SK-N-SH (cell line): Measurements from ENCODE around the gene SESN2. TPM values are rescaled to one million over a fixed set of nuclear protein-coding genes. Genes with fewer than 3 reads are reported as not detected.

Experiments
- CTCF ChIA-PET: fragments of 300-600, 350-600 bp; formaldehyde crosslinking; extraction: SDS; loops from one replicate; lab custom pipeline; 2021; lab: Yijun Ruan, JAX
- POLR2A ChIA-PET: fragments of 350-600 bp; sonication (Branson Sonifier 250); formaldehyde crosslinking; extraction: SDS; loops from one replicate; lab custom pipeline; 2020; ENCODE audit warnings: antibody characterized with exemption, inconsistent platforms; lab: Yijun Ruan, JAX
- DNase-seq: peaks from one replicate; pipeline ENCODE4 v3.0.0; 2012
- H2AFZ ChIP-seq: fragments of 200-600 bp; sonication (generic); 2 replicates; pipeline ENCODE4 v1.8.1; 2016; ENCODE audit warnings: antibody characterized with exemption, mild to moderate bottlenecking, low read depth
- H3F3A ChIP-seq: fragments of 200-600 bp; sonication (generic); replicated peaks from 2 replicates; pipeline ENCODE3; 2016; ENCODE audit warnings: antibody characterized with exemption, mild to moderate bottlenecking; ENCODE audit not compliant: insufficient read depth
- H3K27ac ChIP-seq, 2 experiments: fragments of 200-500 bp in 1 of 2; fragments of 200-600 bp in 1 of 2; sonication (Bioruptor generic) in 1 of 2; sonication (generic), shearing (Covaris generic) in 1 of 2; 2 replicates each; pipeline versions ENCODE4 v1.5.1 to v1.6.1; 2014 to 2016; ENCODE audit warnings: low read depth in 2 of 2, inconsistent platforms in 1 of 2, low read length in 1 of 2, mild to moderate bottlenecking in 1 of 2, mixed read lengths in 1 of 2
- H3K27me3 ChIP-seq: fragments of 200-600 bp; sonication (generic), shearing (Covaris generic); 2 replicates; pipeline ENCODE4 v1.6.1; 2016; ENCODE audit warnings: mixed run types; ENCODE audit not compliant: insufficient read depth
- H3K36me3 ChIP-seq, 2 experiments: fragments of 200-500 bp in 1 of 2; fragments of 200-600 bp in 1 of 2; sonication (Bioruptor generic) in 1 of 2; sonication (generic) in 1 of 2; replicated peaks in 1 of 2; 2 replicates each; pipeline versions ENCODE3 to v1.5.1; 2014 to 2016; ENCODE audit warnings: low read length in 1 of 2, mild to moderate bottlenecking in 1 of 2; ENCODE audit not compliant: insufficient read depth in 2 of 2, control insufficient read depth in 1 of 2
- H3K4me1 ChIP-seq, 2 experiments: fragments of 200-500 bp in 1 of 2; fragments of 200-600 bp in 1 of 2; sonication (Bioruptor generic) in 1 of 2; sonication (generic), shearing (Covaris generic) in 1 of 2; 2 replicates each; pipeline versions ENCODE4 v1.5.1 to v1.6.1; 2014 to 2016; ENCODE audit warnings: low read depth in 1 of 2, low read length in 1 of 2, mixed run types in 1 of 2; ENCODE audit not compliant: insufficient read depth in 2 of 2, control insufficient read depth in 1 of 2
- H3K4me2 ChIP-seq: fragments of 200-600 bp; sonication (generic), shearing (Covaris generic); 2 replicates; pipeline ENCODE4 v1.6.1; 2017; ENCODE audit warnings: mixed run types
- H3K4me3 ChIP-seq, 2 experiments: fragments of 200-500 bp in 1 of 2; fragments of 200-600 bp in 1 of 2; sonication (Bioruptor generic) in 1 of 2; sonication (generic), shearing (Covaris generic) in 1 of 2; 2 replicates each; pipeline versions ENCODE4 v1.5.1 to v1.8.1; 2014 to 2016; ENCODE audit warnings: low read depth in 2 of 2, inconsistent platforms in 1 of 2, low read length in 1 of 2, mild to moderate bottlenecking in 1 of 2, mixed read lengths in 1 of 2, moderate library complexity in 1 of 2
- H3K79me2 ChIP-seq: fragments of 200-600 bp; sonication (generic); 2 replicates; pipeline ENCODE4 v1.8.1; 2017; ENCODE audit warnings: mild to moderate bottlenecking; ENCODE audit not compliant: insufficient read depth
- H3K9ac ChIP-seq: fragments of 200-600 bp; sonication (generic); 2 replicates; pipeline ENCODE4 v1.6.1; 2017; ENCODE audit warnings: mixed run types
- H3K9me2 ChIP-seq: fragments of 200-600 bp; sonication (generic); 2 replicates; pipeline ENCODE4 v1.6.1; 2017; ENCODE audit warnings: mixed run types
- H3K9me3 ChIP-seq: fragments of 200-600 bp; sonication (generic); 2 replicates; pipeline ENCODE4 v1.6.1; 2017; ENCODE audit warnings: mixed run types, mild to moderate bottlenecking, moderate library complexity
- H4K20me1 ChIP-seq: fragments of 200-600 bp; sonication (generic); 2 replicates; pipeline ENCODE4 v1.6.1; 2017; ENCODE audit warnings: mild to moderate bottlenecking, mixed run types; ENCODE audit not compliant: insufficient read depth
- CHD2 ChIP-seq: fragments of 150-350 bp; IDR thresholded peaks from 2 replicates; pipeline ENCODE4 v1.6.1; 2018; ENCODE audit warnings: low read length; ENCODE audit not compliant: partially characterized antibody
- CTCF ChIP-seq: fragments of 200-600 bp; sonication (generic); IDR thresholded peaks from 2 replicates; pipeline ENCODE4 v1.6.1; 2017; ENCODE audit warnings: antibody characterized with exemption, mild to moderate bottlenecking, moderate library complexity
- EP300 ChIP-seq, 2 experiments: IDR thresholded peaks; 2 replicates each; pipeline versions ENCODE4 v1.4.0 to v1.6.1; 2012; ENCODE audit warnings: borderline replicate concordance in 1 of 2, low read depth in 1 of 2, low read length in 1 of 2
- EZH2phosphoT487 ChIP-seq: fragments of 200-600 bp; sonication (generic); IDR thresholded peaks from 2 replicates; pipeline ENCODE4 v1.6.1; 2017; ENCODE audit warnings: low read depth, mixed run types, mild to moderate bottlenecking, antibody characterized with exemption, moderate library complexity, borderline replicate concordance
- FOSL2 ChIP-seq: IDR thresholded peaks from 2 replicates; pipeline ENCODE4 v1.4.0; 2012; ENCODE audit warnings: low read depth, mild to moderate bottlenecking, moderate library complexity, borderline replicate concordance
- FOXJ3 ChIP-seq: sonication (generic); formaldehyde crosslinking; IDR thresholded peaks from 2 replicates; pipeline ENCODE4 v1.5.1; 2020; ENCODE audit warnings: mild to moderate bottlenecking, missing genetic modification reagents
- FOXM1 ChIP-seq: IDR thresholded peaks from 2 replicates; pipeline ENCODE4 v1.4.0; 2012; ENCODE audit warnings: low read depth, mild to moderate bottlenecking
- MAX ChIP-seq: IDR thresholded peaks from 2 replicates; pipeline ENCODE4 v1.4.0; 2012; ENCODE audit warnings: low read depth
- MEF2A ChIP-seq: IDR thresholded peaks from 2 replicates; pipeline ENCODE4 v1.4.0; 2012; ENCODE audit warnings: low read depth, borderline replicate concordance
- MXI1 ChIP-seq: IDR thresholded peaks from 2 replicates; pipeline ENCODE4 v1.6.1; 2012; ENCODE audit warnings: mild to moderate bottlenecking, low read depth, low read length, improper control_type of control experiment
- NFIC ChIP-seq: IDR thresholded peaks from 2 replicates; pipeline ENCODE4 v1.4.0; 2012; ENCODE audit warnings: borderline replicate concordance
- NRF1 ChIP-seq: IDR thresholded peaks from 2 replicates; pipeline ENCODE4 v1.6.1; 2012; ENCODE audit warnings: low read depth, mild to moderate bottlenecking, low read length
- POLR2AphosphoS5 ChIP-seq: IDR thresholded peaks from 2 replicates; pipeline ENCODE4 v1.6.1; 2012; ENCODE audit warnings: low read depth, low read length
- RCOR1 ChIP-seq: fragments of 150-350 bp; IDR thresholded peaks from 2 replicates; pipeline ENCODE4 v1.6.1; 2017; ENCODE audit warnings: antibody characterized with exemption, low read length
- RFX5 ChIP-seq: IDR thresholded peaks from 2 replicates; pipeline ENCODE4 v1.6.1; 2012; ENCODE audit warnings: mild to moderate bottlenecking, improper control_type of control experiment, low read length
- SMC3 ChIP-seq: IDR thresholded peaks from 2 replicates; pipeline ENCODE4 v1.6.1; 2012; ENCODE audit warnings: low read depth, low read length, improper control_type of control experiment
- TAF1 ChIP-seq: IDR thresholded peaks from 2 replicates; pipeline ENCODE4 v1.6.1; 2012; ENCODE audit warnings: low read depth, mild to moderate bottlenecking, low read length, moderate library complexity, borderline replicate concordance
- TCF12 ChIP-seq: IDR thresholded peaks from 2 replicates; pipeline ENCODE4 v1.4.0; 2012
- ZBTB33 ChIP-seq: IDR thresholded peaks from 2 replicates; pipeline ENCODE4 v1.4.0; 2012; ENCODE audit warnings: low read depth, borderline replicate concordance
- WGBS: methylation state at CpG from one replicate; pipeline ENCODE4 v1.1.6; 2017; ENCODE audit warnings: low lambda C conversion rate; 5-methylcytosine and 5-hydroxymethylcytosine counted together
- polyA plus RNA-seq, 3 experiments: library from polyadenylated mRNA; depleted of rRNA; stranded (reverse); fragments of >200 nt; gene quantifications; 2 replicates each; pipeline ENCODE4 v1.2.3, GENCODE V29; 2012

The SESN2 gene
- polyA plus RNA-seq, 1 of the 3 experiments (the other 2 are of a cell fraction) = 14.1 TPM

- CTCF ChIA-PET = interaction anchor here (0.6 to 3.0 kb wide), 9 partner anchors 11 to 342 kb away, joined by 3 to 29 read pairs (median 3); partner anchors contain the start of gene ATP5IF1
- Histone ChIP-seq H3K27ac (0 out of 4 replicates have a peak overlapping the region, but pooled peaks of 1 of the 2 experiments have one; percentile 83), H2AFZ (no peak overlapping the region)
These were observed 1.5 kb downstream of the SESN2 start for GRCh38 chr1:28260803-28261174.

GRCh38 chr1:28264897-28265296 lies 5.6 kb downstream of the SESN2 start:
- Histone ChIP-seq H2AFZ (no peak overlapping the region), H3K9me3 (no peaks in the 10 kb centered on the region), H4K20me1 (peaks cover 94% of the 10 kb centered on the region), H3K27ac (no peak overlapping the region), H3K4me3 (no peak overlapping the region), H3K27me3 (no peaks in the 10 kb centered on the region), H3K9ac (no peak overlapping the region), H3K79me2 (peaks cover 95% of the 10 kb centered on the region), H3K4me2 (no peak overlapping the region), H3F3A (no peaks in the 10 kb centered on the region), H3K9me2 (no peaks in the 10 kb centered on the region), H3K36me3 (peaks cover 0 to 5% of the 10 kb centered on the region in 2 experiments), H3K4me1 (peaks cover 7 to 10% of the 10 kb centered on the region in 2 experiments; a peak in 1 of 4 replicates)
- ChIA-PET POLR2A (no interaction called here), CTCF (interaction anchor here (0.7 kb wide), 1 partner anchor 17 kb away, joined by 3 read pairs; no protein-coding TSS in a partner anchor)
- WGBS = 100% methylated on average over 1 of the region's 1 CpG
- no peak for DNase-seq
- TF ChIP-seq FOXJ3 (CRISPR knock-in tag) = no peak
- TF ChIP-seq FOSL2 = no peak
- no peak for TF ChIP-seq EP300 (IDR thresholded peaks at IDR 0.05; ENCODE audit: borderline replicate concordance in 1 of 2, low read depth in 1 of 2, low read length in 1 of 2)
- TF ChIP-seq EZH2phosphoT487 = no peak
- no peak for TF ChIP-seq FOXM1
- TF ChIP-seq MAX = no peak
- no peak for TF ChIP-seq RCOR1
- TF ChIP-seq RFX5 = no peak
- TF ChIP-seq NFIC = no peak
- TF ChIP-seq POLR2AphosphoS5 = no peak
- TF ChIP-seq CHD2 = no peak
- no peak for TF ChIP-seq TAF1
- no peak for TF ChIP-seq ZBTB33
- no peak for TF ChIP-seq CTCF
- no peak for TF ChIP-seq SMC3
- no peak for TF ChIP-seq TCF12
- no peak for TF ChIP-seq MEF2A
- no peak for TF ChIP-seq MXI1

More at GRCh38 chr1:28260803-28261174, 1.5 kb downstream of the SESN2 start:
- H3K4me1 ChIP-seq = peaks cover 12 to 14% of the 10 kb centered on the region in 2 experiments; a peak in 1 of 4 replicates
- no peaks in the 10 kb centered on the region for H3K27me3 ChIP-seq
- no peak for DNase-seq
- peak overlapping the region; percentile 85 for H3K4me2 ChIP-seq
- H3K79me2 ChIP-seq = peaks cover 63% of the 10 kb centered on the region
- no peaks in the 10 kb centered on the region for H3K36me3 ChIP-seq
- peaks cover 53% of the 10 kb centered on the region for H4K20me1 ChIP-seq
- 62% methylated on average over 7 of the region's 7 CpGs for WGBS
- no peaks in the 10 kb centered on the region for H3K9me3 ChIP-seq
- POLR2A ChIA-PET = interaction anchor here (2.1 to 2.2 kb wide), 2 partner anchors 68 to 321 kb away, joined by 11 to 12 read pairs; partner anchors contain the start of gene MED18
- H3F3A ChIP-seq = no peaks in the 10 kb centered on the region
- H3K9me2 ChIP-seq = no peaks in the 10 kb centered on the region
- peak overlapping the region; percentile 94; the same call in 1 of the 2 replicates for H3K9ac ChIP-seq
- H3K4me3 ChIP-seq = peak overlapping the region; percentile 78 to 96
- TF ChIP-seq NRF1 = no peak
- no peak for TF ChIP-seq SMC3
- TF ChIP-seq MAX = no peak
